GM19372 (cell line): Measurements from ENCODE around the gene SH3PXD2B.
"Not testable (repeated sequence)": the region's sequence is repeated elsewhere in the genome, so short reads cannot be mapped to it uniquely, and the experiment has no call there.

Experiments
- ATAC-seq: cut with Tn5 transposase; IDR thresholded peaks from one replicate; pipeline ENCODE4 v1.9.1; 2021; ENCODE audit warnings: mild to moderate bottlenecking, low read depth, moderate library complexity; ENCODE audit not compliant: unreplicated experiment

SH3PXD2B gene

GRCh38 chr5:172348084-172348483, 106.2 kb downstream of the SH3PXD2B start:
- ATAC-seq: no peak

GRCh38 chr5:172347496-172348052, 106.8 kb downstream of the SH3PXD2B start:
- ATAC-seq: no peak

- no peak for ATAC-seq
These were observed 108.4 kb downstream of the SH3PXD2B start for GRCh38 chr5:172345881-172346280.

DNA sequence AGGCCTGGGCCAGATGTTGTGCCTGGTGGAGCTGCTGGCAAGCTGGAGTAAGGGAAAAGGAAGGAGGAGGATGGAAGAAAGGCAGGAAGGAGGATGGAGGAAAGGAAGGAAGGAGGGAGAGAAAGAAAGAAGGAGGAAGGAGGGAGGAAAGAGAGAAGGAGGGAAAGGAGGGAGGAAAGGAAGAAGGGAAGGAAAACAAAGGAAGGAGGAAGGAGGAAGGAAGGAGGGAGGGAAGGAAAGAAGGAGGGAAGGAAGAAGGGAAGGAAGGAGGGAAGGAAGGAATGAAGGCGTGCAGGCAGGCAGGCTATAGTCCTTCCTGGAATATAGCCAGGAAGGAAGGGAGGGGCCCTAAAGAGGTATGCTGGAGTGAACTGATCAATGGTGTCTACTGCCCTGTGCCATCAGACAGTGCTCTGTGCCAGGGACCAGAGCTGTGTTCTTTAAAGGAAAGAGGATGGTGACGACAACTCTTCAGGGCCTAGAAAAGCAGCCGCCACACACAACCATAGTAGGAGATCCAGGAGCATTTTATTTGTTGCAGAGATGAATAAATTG, 109.4 kb downstream of the SH3PXD2B start:
- ATAC-seq: no peak

DNA sequence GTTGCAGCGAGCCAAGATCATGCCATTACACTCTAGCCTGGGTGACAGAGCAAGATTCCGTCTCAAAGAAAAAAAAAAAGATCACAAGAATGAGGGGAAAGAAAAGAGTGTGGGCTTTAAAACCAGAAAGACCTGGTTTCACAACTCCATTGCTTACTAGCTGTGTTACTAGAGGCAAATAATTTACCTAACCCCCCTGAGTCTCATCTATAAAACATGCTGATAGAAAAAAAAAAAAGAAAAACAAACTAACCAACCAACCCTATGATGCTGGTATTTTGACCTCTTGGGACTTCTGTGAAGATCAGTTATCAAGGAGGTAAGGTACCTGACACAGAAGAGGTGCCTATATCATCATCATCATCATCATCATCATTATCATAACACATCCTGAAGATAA, 110.6 kb downstream of the SH3PXD2B start:
- ATAC-seq: no peak

GRCh38 chr5:172342918-172343317, 111.4 kb downstream of the SH3PXD2B start:
- ATAC-seq: no peak

DNA sequence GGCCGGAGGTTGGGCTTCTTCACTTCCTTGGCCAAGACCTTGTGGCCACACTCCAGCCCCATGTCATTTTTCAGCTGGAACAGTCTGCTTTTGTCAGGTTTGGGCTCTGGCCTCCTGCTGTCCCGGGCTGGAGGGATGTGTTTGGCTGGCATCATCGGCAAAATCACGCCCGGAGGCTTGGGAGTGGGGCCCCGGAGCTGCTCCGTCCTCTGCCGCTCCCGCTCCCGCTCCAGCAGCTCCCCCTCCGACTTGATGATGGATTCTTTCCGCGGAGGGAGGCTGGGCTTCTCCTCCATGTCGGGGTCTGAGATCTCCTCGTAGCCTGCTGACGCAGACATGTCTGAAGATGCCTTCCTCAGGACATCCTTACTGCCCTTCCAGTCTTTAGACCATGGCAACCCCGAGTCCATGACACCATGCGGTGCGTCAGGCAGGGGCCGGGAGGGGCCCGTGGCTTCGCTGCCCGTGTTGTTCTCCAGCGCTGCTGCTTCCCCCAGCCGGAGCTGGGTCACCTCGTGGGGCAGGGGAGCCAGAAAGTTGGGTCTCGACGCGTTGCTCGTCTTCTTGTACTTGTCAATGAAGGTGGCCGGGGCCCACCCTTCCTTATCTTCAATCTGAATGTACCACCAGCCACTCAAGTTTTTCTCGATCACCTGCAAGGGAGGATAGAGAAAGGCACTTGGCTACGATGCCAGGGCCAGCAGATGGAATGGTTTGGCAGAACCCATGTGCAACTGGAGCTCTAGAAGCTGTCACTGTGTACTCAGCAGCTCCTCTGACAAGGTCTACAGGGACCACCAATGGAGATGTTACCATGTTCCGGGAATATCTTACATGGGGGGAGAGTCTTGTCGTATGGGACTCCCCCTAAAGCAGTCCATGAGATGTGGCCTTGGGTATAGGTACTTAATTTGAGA, 114.8 kb downstream of the SH3PXD2B start:
- no peak for ATAC-seq

- no peak for ATAC-seq
These were observed 117.5 kb downstream of the SH3PXD2B start for GRCh38 chr5:172336676-172337285.

GRCh38 chr5:172336264-172336663, 118.1 kb downstream of the SH3PXD2B start:
- ATAC-seq: no peak

GRCh38 chr5:172335721-172336120, 118.6 kb downstream of the SH3PXD2B start:
- no peak for ATAC-seq

DNA sequence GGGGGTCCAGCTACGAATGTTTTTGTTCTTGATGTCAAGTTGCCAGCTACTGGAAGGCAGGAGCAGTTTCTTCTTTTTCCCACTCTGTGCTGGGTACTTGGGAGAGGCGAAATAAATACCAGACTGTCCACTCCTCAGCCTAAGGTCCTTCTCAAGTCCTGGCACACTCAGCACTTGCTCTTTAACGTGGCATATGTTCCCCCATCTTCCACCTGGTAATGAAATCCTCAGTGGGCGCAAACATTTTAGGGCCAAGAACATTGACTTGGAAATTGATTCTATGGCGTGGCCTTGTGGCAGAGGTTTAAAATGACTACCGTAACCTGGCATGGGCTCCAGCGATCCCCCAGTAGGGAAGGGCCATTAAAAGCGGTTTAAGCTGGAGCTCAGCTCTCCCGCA, 119.7 kb downstream of the SH3PXD2B start:
- ATAC-seq: no peak

GRCh38 chr5:172334196-172334595, 120.1 kb downstream of the SH3PXD2B start:
- ATAC-seq: no peak

DNA sequence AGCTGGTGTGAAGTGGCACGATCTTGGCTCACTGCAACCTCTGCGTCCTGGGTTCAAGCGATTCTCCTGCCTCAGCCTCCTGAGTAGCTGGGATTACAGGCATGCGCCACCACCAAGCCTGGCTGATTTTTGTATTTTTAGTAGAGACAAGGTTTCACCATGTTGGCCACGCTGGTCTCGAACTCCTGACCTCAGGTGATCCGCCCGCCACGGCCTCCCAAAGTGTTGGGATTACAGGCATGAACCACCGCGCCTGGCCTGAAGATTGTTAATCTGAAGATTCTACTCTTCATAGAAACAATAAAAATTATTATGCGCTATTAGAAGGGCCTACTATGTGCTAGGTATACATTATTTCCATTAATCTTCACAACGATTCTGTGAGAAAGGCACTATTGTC, 127.4 kb downstream of the SH3PXD2B start:
- ATAC-seq: not testable (repeated sequence)

- ATAC-seq: no peak
These were observed 128.9 kb downstream of the SH3PXD2B start for GRCh38 chr5:172325452-172325851.

DNA sequence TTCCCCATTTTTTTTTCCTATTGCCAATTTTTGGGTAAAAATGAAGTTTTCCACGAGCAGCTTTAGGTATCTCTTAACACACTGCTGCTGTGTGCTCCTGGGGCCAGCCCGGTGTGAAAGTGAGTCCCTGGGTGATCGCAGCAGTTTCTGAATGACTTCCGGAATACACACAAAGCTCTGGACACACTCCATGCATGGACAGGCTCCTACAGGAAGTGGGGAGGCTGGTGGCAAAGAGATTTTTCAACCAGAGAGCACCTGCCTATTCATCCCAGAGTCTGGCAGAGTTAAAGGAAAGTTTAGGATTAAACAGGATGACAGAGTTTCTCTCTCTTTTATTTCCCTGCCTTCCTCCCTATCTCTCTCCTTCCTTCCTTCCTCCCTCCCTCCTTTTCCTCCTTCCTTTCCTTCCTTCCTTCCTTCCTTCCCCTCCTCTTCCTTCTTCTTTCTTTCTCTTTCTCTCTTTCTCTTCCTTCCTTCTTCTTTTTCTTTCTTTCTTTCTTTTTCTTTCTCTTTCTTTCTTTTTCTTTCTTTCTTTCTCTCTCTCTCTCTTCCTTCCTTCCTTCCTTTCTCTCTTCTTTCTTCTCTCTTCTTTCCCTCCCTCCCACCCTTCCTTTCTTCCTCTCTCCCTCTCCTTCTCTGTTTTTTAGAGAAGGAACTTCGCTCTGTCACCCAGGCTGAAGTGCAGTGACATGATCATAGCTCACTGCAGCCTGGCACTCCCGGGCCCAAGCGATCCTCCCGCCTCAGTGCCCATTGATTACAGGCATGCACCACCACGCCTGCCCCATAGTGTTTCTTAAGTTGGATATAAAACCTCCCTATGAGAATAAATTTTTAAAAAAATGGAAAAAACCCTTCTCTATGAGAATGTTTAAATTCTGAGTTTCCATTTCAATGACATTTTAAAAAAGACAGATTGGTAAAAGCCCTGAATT, 132.0 kb downstream of the SH3PXD2B start:
- no peak for ATAC-seq

DNA sequence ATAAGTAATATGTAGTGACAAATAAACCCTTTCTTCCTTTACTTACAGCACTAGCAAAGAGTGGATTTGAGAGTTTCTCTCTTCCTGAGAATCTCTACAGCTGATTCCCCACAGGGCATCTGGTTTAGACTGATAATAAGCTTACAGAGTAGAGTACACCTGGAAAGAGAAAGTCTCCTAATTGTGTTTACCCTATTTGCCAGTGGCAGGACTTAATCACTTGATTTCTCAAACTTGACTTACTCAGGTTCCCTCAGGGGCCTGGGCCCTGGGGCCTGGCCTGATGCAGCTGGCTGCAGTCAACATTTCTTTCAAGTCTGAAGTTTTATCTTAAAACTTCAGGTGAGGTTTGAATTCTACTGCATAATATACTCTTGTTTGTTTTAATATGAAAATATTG, 132.7 kb downstream of the SH3PXD2B start:
- no peak for ATAC-seq

- ATAC-seq: no peak
These were observed 134.4 kb downstream of the SH3PXD2B start for GRCh38 chr5:172319708-172320441.

- no peak for ATAC-seq
These were observed 138.5 kb downstream of the SH3PXD2B start for GRCh38 chr5:172315587-172316493.

DNA sequence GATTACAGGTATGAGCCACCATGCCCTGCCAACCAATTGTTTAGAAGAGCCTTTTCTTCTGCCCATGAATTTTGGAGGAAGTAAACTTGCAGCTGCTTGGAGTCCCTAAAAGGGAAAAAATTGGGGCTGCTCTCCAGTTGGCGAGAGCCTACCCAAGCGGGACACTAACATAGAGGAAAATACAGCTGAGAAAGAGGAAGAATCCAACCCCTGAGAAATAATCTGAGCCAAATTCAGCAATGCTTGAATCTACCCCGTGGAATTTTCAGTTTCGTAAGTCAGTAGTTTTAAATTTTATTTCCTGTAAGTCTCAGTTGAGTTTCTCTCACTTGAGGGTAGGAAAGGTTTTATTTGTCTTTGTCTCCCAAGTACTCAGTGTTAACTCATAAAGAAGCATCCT, 140.4 kb downstream of the SH3PXD2B start:
- no peak for ATAC-seq
